ENCODE measurements around the gene MRPL48.
A peak's percentile ranks its signal among the peaks of the same experiment; 100 is the strongest.
"Not testable (repeated sequence)": the region's sequence is repeated elsewhere in the genome, so short reads cannot be mapped to it uniquely, and the experiment has no call there.

Gene MRPL48

DNA sequence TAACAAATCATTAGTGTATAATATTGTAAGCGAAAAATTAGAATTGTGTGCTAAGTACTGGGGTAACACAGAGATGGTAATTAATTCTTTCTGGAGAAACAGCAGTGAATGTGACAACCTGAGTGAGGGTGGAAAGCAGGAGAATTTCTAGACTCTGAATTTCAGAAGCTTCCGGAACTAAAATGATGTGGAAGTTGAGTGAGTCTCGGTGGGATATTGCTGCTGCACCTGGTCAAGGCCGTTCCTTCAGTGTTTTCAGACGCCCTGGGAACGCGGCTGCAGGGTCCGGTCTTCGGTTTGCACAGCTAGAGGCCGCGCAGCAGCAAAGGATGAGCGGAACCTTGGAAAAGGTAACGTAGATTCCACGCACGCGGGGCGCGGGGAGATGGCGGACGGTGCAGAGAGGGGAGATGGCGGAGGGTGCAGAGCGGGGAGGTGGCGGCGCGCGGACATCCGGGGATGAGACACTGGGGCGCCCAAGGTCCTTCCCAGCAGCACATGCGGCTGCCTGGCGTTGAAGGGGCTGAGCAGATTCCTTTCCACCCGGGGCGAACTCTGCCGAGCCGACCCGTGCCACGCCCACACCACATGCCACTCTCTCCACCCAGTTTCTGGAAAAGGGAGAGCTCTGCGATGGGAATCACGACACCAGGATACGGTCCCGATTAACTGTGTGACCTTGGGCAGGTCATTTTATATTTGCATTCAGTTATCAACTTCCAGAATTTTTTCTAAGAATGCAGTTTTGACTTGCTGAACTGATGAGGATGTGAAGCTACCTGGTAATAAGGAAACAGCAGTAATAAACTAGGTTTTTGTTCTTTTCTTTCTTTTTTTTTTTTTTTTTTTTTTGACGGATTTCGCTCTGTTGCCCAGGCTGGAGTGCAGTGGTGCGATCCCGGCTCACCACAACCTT lies at the start of gene MRPL48:
TSS of gene MRPL48 (plus strand) at position 232 of the 916 bp plus-strand sequence. CDS start at position 330, 98 bp downstream.
- Histone ChIP-seq H3K4me1 (ENCODE audit: control insufficient read depth, insufficient read depth, low read length) (peaks cover 23% of the 10 kb centered on the region), H3K9me3 (ENCODE audit: control insufficient read depth, low read length) (no peaks in the 10 kb centered on the region), H3K27me3 (replicated peaks; ENCODE audit: control insufficient read depth, insufficient read depth, low read length) (no peaks in the 10 kb centered on the region), H3K36me3 (ENCODE audit: control insufficient read depth, insufficient read depth, low read length, severe bottlenecking) (no peaks in the 10 kb centered on the region), H3K9ac (ENCODE audit: low read length) (peak within 1 kb of the TSS; percentile 96), H3K4me3 (ENCODE audit: low read length) (peak within 1 kb of the TSS; percentile 94)
- DNase-seq (ENCODE audit: low read depth): peak; percentile 94

DNA sequence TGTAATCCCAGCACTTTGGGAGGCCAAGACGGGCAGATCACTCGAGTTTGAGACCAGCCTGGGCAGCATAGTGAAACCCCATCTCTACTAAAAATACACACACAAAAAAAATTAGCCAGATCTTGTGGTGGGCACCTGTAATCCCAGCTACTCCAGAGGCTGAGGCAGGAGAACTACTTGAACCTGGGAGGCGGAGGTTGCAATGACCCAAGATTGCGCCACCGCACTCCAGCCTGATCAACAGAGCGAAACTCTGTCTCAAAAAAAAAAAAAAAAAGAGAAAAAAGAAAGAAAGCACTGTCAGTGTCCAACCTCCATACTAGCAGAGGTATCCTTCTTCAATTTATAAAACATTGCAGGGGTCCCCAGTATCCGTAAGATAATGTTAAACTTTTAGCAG lies 44.6 kb upstream of the MRPL48 start:
- Histone ChIP-seq H3K9me3 (ENCODE audit: control insufficient read depth, low read length) (no peaks in the 10 kb centered on the region), H3K4me1 (ENCODE audit: control insufficient read depth, insufficient read depth, low read length) (no peaks in the 10 kb centered on the region), H3K27me3 (replicated peaks; ENCODE audit: control insufficient read depth, insufficient read depth, low read length) (no peaks in the 10 kb centered on the region), H3K4me3 (ENCODE audit: low read length) (no peak overlapping the region), H3K9ac (ENCODE audit: low read length) (no peak overlapping the region), H3K36me3 (ENCODE audit: control insufficient read depth, insufficient read depth, low read length, severe bottlenecking) (no peaks in the 10 kb centered on the region)
- DNase-seq (ENCODE audit: low read depth): no peak

DNA sequence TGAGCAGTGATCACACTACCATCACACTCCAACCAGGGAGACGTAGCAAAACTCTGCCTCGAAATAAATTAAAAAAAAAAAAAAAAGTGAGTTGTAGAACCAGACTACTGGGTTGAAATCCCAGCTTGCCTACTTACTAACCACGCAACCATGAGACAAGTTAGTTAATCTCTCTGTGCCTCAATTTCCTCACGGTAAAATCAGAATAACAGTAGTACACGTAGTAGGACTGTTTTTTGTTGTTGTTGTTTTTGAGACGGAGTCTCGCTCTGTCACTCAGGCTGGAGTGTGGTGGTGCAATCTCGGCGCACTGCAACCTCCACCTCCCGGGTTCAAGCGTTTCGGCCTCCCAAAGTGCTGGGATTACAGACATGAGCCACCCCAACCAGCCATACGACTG lies 41.0 kb upstream of the MRPL48 start:
- H3K9me3 ChIP-seq (ENCODE audit: control insufficient read depth, low read length): no peaks in the 10 kb centered on the region
- H3K36me3 ChIP-seq (ENCODE audit: control insufficient read depth, insufficient read depth, low read length, severe bottlenecking): no peaks in the 10 kb centered on the region
- no peak overlapping the region for H3K4me3 ChIP-seq (ENCODE audit: low read length)

DNA sequence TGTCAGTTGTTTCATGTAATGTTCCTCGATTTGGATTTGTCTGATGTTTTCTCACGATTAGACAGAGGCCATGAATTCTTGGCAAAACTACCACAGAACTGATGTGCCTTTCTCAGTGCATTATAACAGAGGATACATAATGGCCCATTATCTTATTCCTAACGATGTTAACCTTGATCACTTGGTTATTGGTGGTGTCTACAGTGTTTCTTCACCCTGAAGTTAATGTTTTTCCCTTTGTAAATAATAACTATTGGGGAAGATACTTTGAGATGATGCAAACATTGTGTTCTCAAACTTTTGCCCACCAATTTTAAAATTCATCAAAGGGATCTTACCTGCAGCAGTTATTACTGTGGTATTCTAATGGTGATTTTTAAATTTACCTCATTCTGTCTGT lies 39.9 kb upstream of the MRPL48 start:
- no peak overlapping the region for H3K9ac ChIP-seq (ENCODE audit: low read length)
- no peaks in the 10 kb centered on the region for H3K27me3 ChIP-seq (replicated peaks; ENCODE audit: control insufficient read depth, insufficient read depth, low read length)
- H3K4me3 ChIP-seq (ENCODE audit: low read length): no peak overlapping the region
- H3K36me3 ChIP-seq (ENCODE audit: control insufficient read depth, insufficient read depth, low read length, severe bottlenecking): no peaks in the 10 kb centered on the region
- no peaks in the 10 kb centered on the region for H3K4me1 ChIP-seq (ENCODE audit: control insufficient read depth, insufficient read depth, low read length)
- no peaks in the 10 kb centered on the region for H3K9me3 ChIP-seq (ENCODE audit: control insufficient read depth, low read length)
- DNase-seq (ENCODE audit: low read depth): no peak

More for the DNA sequence above, 41.0 kb upstream of the MRPL48 start:
- no peak for DNase-seq (ENCODE audit: low read depth)
- Histone ChIP-seq H3K27me3 (replicated peaks; ENCODE audit: control insufficient read depth, insufficient read depth, low read length) (no peaks in the 10 kb centered on the region), H3K9ac (ENCODE audit: low read length) (no peak overlapping the region), H3K4me1 (ENCODE audit: control insufficient read depth, insufficient read depth, low read length) (no peaks in the 10 kb centered on the region)

DNA sequence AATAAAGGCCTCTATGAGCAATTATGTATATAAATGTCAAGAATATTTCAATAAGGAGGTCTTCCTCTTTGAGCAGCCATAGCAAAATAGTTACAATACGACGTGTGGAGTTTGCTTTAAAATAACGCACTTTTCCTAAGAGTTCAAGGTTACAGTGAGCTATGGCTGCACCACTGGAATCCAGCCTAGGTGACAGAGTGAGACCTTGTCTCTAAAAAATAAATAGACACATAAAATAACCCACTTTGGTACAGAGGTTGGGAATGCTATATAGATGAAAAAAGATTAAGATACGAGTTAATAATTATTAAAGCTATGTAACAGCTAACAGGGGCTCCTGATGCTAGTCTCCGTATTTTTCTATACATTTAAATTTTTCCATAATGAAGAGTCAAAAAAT lies 39.4 kb upstream of the MRPL48 start:
- H3K9me3 ChIP-seq (ENCODE audit: control insufficient read depth, low read length): no peaks in the 10 kb centered on the region
- no peak overlapping the region for H3K4me3 ChIP-seq (ENCODE audit: low read length)
- H3K27me3 ChIP-seq (replicated peaks; ENCODE audit: control insufficient read depth, insufficient read depth, low read length): no peaks in the 10 kb centered on the region
- H3K9ac ChIP-seq (ENCODE audit: low read length): no peak overlapping the region
- no peak for DNase-seq (ENCODE audit: low read depth)
- no peaks in the 10 kb centered on the region for H3K36me3 ChIP-seq (ENCODE audit: control insufficient read depth, insufficient read depth, low read length, severe bottlenecking)
- H3K4me1 ChIP-seq (ENCODE audit: control insufficient read depth, insufficient read depth, low read length): no peaks in the 10 kb centered on the region

- Histone ChIP-seq H3K27me3 (replicated peaks; ENCODE audit: control insufficient read depth, insufficient read depth, low read length) (no peaks in the 10 kb centered on the region), H3K9me3 (ENCODE audit: control insufficient read depth, low read length) (no peaks in the 10 kb centered on the region), H3K4me1 (ENCODE audit: control insufficient read depth, insufficient read depth, low read length) (no peaks in the 10 kb centered on the region), H3K4me3 (ENCODE audit: low read length) (no peak overlapping the region), H3K9ac (ENCODE audit: low read length) (no peak overlapping the region), H3K36me3 (ENCODE audit: control insufficient read depth, insufficient read depth, low read length, severe bottlenecking) (peaks cover 1% of the 10 kb centered on the region)
- no peak for DNase-seq (ENCODE audit: low read depth)
Observed at GRCh38 chr11:73749118-73749517, 38.6 kb upstream of the MRPL48 start.

GRCh38 chr11:73750228-73750627 lies 37.4 kb upstream of the MRPL48 start:
- Histone ChIP-seq H3K9me3 (ENCODE audit: control insufficient read depth, low read length) (no peaks in the 10 kb centered on the region), H3K4me3 (ENCODE audit: low read length) (no peak overlapping the region), H3K27me3 (replicated peaks; ENCODE audit: control insufficient read depth, insufficient read depth, low read length) (no peaks in the 10 kb centered on the region), H3K9ac (ENCODE audit: low read length) (no peak overlapping the region), H3K4me1 (ENCODE audit: control insufficient read depth, insufficient read depth, low read length) (no peaks in the 10 kb centered on the region), H3K36me3 (ENCODE audit: control insufficient read depth, insufficient read depth, low read length, severe bottlenecking) (peaks cover 4% of the 10 kb centered on the region)
- DNase-seq (ENCODE audit: low read depth): no peak

- H3K27me3 ChIP-seq (replicated peaks; ENCODE audit: control insufficient read depth, insufficient read depth, low read length); H3K36me3 ChIP-seq (ENCODE audit: control insufficient read depth, insufficient read depth, low read length, severe bottlenecking); DNase-seq (ENCODE audit: low read depth); H3K4me3 ChIP-seq (ENCODE audit: low read length); H3K9ac ChIP-seq (ENCODE audit: low read length); H3K9me3 ChIP-seq (ENCODE audit: control insufficient read depth, low read length); H3K4me1 ChIP-seq (ENCODE audit: control insufficient read depth, insufficient read depth, low read length): not testable (repeated sequence)
Observed at GRCh38 chr11:73750862-73751261, 36.8 kb upstream of the MRPL48 start.

GRCh38 chr11:73752216-73752867 lies 35.3 kb upstream of the MRPL48 start:
- H3K4me3 ChIP-seq (ENCODE audit: low read length): no peak overlapping the region
- no peak overlapping the region for H3K9ac ChIP-seq (ENCODE audit: low read length)
- DNase-seq (ENCODE audit: low read depth): no peak
- no peaks in the 10 kb centered on the region for H3K27me3 ChIP-seq (replicated peaks; ENCODE audit: control insufficient read depth, insufficient read depth, low read length)
- H3K4me1 ChIP-seq (ENCODE audit: control insufficient read depth, insufficient read depth, low read length): peaks cover 2% of the 10 kb centered on the region
- H3K9me3 ChIP-seq (ENCODE audit: control insufficient read depth, low read length): no peaks in the 10 kb centered on the region
- H3K36me3 ChIP-seq (ENCODE audit: control insufficient read depth, insufficient read depth, low read length, severe bottlenecking): peaks cover 4% of the 10 kb centered on the region

GRCh38 chr11:73752903-73753302 lies 34.8 kb upstream of the MRPL48 start:
- H3K9ac ChIP-seq (ENCODE audit: low read length): no peak overlapping the region
- H3K27me3 ChIP-seq (replicated peaks; ENCODE audit: control insufficient read depth, insufficient read depth, low read length): no peaks in the 10 kb centered on the region
- no peak for DNase-seq (ENCODE audit: low read depth)
- H3K4me3 ChIP-seq (ENCODE audit: low read length): no peak overlapping the region
- H3K9me3 ChIP-seq (ENCODE audit: control insufficient read depth, low read length): no peaks in the 10 kb centered on the region
- peaks cover 4% of the 10 kb centered on the region for H3K36me3 ChIP-seq (ENCODE audit: control insufficient read depth, insufficient read depth, low read length, severe bottlenecking)
- H3K4me1 ChIP-seq (ENCODE audit: control insufficient read depth, insufficient read depth, low read length): peaks cover 8% of the 10 kb centered on the region

DNA sequence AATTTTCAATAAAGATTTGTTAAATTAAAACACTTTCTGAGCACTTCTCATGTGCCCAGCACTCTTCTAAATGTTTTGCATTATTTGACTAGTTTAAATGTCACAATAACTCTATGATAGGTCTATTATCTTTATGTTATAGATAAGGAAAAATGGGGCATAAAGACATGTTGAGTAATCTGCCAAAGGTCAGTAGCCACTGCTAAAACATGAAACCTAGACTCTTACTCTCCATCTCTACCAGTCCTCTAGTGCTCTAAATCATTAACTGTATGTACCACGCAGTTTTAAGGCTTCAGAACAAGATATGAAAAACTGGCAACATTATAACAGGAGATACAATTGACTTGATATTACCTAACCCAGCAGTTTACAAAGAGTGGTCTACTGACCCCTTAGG lies 33.7 kb upstream of the MRPL48 start:
- H3K27me3 ChIP-seq (replicated peaks; ENCODE audit: control insufficient read depth, insufficient read depth, low read length): no peaks in the 10 kb centered on the region
- H3K4me3 ChIP-seq (ENCODE audit: low read length): no peak overlapping the region
- H3K9me3 ChIP-seq (ENCODE audit: control insufficient read depth, low read length): no peaks in the 10 kb centered on the region
- peaks cover 4% of the 10 kb centered on the region for H3K36me3 ChIP-seq (ENCODE audit: control insufficient read depth, insufficient read depth, low read length, severe bottlenecking)
- DNase-seq (ENCODE audit: low read depth): no peak
- H3K4me1 ChIP-seq (ENCODE audit: control insufficient read depth, insufficient read depth, low read length): peaks cover 18% of the 10 kb centered on the region
- H3K9ac ChIP-seq (ENCODE audit: low read length): no peak overlapping the region

Measured in adipocyte (in vitro differentiated cells).